ENCODE results near the gene HMCN1.

DNA sequence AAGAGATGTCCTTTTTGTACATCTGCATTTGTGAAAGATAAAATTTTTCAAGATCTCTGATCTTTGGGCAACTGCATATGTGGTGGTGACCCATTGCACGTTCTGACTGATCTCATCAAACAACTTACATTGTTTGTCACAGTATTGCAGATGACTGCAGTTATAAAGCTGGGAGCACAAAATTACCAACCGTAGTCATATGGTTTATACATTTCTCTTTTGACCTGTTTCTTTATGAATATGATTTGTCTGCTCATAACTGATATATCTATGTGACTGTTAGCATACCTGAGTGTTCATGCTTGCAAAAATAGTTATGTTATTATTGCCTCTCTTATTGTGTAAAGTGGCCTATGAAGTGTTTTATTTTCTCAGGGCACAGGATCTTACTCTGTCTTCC lies 43.7 kb upstream of the HMCN1 start:
- TF ChIP-seq GABPA (IDR thresholded peaks at IDR 0.05; ENCODE audit: low read depth) (no peak), POLR2AphosphoS5 (IDR thresholded peaks at IDR 0.05; ENCODE audit: low read depth, low read length) (no peak)
- TF ChIP-seq, protein P1, sequence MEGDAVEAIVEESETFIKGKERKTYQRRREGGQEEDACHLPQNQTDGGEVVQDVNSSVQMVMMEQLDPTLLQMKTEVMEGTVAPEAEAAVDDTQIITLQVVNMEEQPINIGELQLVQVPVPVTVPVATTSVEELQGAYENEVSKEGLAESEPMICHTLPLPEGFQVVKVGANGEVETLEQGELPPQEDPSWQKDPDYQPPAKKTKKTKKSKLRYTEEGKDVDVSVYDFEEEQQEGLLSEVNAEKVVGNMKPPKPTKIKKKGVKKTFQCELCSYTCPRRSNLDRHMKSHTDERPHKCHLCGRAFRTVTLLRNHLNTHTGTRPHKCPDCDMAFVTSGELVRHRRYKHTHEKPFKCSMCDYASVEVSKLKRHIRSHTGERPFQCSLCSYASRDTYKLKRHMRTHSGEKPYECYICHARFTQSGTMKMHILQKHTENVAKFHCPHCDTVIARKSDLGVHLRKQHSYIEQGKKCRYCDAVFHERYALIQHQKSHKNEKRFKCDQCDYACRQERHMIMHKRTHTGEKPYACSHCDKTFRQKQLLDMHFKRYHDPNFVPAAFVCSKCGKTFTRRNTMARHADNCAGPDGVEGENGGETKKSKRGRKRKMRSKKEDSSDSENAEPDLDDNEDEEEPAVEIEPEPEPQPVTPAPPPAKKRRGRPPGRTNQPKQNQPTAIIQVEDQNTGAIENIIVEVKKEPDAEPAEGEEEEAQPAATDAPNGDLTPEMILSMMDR (IDR thresholded peaks at IDR 0.05) = no peak
